HG03280 (cell line): ENCODE data around the gene TMPRSS13.

Source experiments
- ATAC-seq: cut with Tn5 transposase; IDR thresholded peaks from one replicate; pipeline ENCODE4 v1.9.1; 2021; ENCODE audit warnings: mild to moderate bottlenecking, moderate library complexity; ENCODE audit not compliant: unreplicated experiment

TMPRSS13 gene

DNA sequence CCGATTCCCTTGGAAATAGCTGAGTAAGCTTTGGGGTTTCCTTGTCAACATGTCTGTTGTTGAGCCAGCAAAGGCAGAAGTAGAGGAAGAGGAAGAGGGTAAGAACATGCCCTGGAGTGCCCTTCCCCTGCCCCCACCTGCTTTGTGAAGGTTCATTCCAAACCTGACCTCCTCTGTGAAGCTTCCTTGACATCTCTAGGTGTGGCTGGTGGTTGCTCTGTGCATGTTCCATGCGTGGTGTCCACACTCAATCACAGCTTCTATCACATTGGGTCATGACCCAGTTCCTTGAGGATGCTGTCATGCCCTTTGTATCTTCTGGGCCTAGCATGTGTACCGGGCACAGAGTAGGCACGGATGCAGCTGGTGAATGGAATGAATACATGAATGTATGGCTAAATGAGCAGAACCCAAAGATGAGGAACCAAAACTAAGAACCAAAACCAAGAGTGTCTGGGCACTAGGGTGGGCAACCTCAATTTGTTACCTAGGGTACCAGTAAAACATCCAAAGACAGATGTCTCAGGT is 29.0 kb downstream of the TMPRSS13 start:
- ATAC-seq, result no peak

DNA sequence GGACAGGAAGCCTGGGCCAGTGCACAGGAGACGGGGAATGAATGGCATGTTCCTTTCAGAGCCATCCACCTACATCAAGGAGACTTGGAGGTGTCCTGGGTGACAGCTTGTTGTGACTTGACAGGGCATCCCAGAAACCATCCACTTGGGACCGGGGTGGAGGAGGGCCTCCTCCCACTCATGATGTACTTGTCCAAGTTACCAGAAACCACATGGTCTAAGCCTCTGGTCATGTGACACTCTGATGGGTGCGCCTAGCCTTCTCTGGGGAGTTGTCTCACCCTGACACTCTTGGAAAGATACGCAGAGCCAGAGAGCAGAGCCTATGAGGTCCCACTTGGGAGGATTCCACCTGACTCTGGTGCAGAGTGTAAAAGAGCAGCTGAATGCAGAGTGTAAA is 31.1 kb downstream of the TMPRSS13 start:
- no peak for ATAC-seq

DNA sequence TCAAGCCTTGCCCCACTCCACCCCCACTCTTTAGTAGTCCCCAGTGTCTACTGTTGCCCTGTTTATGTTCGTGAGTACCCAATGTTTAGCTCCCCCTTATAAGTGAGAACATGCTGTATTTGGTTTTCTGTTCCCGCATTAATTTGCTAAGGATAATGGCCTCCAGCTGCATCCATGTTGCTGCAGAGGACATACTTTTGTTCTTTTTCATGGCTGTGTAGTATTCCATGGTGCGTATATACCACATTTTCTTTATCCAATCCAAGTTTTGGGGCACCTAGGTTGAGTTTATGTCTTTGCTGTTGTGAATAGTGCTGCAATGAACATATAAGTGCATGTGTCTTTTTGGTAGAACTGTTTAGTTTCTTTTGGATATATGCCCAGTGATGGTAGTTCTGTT is 36.6 kb downstream of the TMPRSS13 start:
- no peak for ATAC-seq

DNA sequence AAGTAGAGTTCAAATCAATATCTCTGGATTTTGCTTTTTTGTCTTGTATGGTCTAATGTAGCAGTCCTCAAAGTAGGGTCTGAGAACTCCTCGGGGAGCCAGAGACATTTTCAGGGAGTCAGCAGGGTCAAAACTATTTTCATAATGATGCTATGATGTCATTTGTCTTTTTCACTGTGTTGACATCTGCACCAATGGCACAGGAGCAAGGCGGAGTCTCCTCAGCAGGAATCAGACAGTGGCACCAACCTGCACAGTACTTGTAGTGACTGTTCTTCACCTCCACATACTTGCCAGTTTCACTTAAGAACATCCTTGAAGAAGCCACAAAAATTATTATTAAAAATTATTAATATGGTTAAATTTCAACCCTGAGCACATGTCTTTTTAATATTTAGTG is 37.8 kb downstream of the TMPRSS13 start:
- no peak for ATAC-seq

DNA sequence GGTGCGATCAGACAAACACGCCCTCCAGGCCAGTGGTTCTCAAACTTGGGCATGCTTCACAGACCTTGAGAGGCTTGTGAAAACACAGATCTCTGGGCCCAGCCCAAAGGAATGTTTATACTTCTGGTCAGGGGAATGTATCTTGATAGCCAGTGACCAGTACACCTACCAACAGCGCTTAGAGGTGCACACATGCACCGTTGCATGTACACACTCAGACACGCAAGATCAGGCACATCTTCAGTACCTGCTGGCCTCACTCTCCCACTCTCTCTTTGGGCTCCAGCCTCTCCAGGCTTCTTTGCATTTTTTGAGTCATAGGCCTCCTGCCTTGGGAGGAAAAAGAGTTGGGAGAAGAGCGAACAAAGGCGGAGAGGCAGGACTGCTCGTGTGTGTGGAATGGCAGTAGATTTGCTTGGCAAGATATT is 41.0 kb downstream of the TMPRSS13 start:
- ATAC-seq, result no peak

DNA sequence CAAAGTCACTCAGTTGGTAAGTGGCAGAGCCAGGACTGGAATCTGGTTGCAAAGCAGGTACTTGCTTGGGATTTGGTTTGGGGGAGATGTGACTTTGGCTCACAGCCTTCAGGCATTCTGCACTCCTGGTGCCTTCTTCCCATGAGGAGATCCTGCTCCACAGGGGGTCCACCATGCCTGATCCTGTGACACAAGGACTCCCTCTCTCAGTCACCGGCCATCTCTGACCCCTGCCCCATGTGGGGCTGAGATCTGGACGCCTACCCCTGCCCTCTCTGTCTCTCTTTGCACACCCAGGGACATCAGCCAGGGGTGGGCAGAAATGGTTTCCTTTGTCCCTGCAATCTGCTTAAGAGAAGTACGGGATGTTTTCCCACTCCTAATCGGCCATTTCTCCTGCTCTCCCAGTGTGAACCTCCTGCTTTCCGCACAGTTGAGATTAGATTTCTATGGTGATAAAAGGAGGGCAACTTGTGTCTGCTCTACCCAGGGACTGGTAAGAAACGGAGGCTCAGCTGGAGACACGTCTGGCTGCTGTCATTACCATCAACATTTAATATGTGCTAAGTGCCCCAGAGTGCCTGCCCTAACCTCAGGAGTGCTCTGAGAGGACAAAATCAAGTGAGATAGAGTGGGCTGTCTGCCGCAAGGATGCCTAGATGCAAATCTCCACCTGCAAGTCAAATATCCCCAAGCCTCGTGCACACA is 41.6 kb downstream of the TMPRSS13 start:
- no peak for ATAC-seq

DNA sequence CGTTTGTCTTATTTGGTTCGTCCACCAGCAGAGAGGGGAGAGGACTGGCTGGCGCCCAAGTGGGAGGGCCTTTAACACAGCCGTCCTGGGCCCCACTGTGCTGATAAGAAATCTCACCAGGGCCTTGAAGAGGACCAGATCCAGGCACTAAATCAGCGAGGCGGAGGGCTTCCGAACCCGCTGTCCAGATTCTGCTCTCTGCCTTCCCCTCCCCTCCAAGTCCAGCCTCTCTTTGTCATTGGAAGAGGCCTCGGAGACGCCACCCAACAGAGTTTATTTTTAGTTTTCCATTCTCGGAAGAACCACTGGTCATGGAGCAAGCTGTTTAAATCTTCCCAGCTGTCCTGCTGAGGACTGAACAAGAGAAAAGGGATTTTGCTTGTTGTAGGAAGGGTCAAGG is 43.4 kb downstream of the TMPRSS13 start:
- ATAC-seq, result no peak

DNA sequence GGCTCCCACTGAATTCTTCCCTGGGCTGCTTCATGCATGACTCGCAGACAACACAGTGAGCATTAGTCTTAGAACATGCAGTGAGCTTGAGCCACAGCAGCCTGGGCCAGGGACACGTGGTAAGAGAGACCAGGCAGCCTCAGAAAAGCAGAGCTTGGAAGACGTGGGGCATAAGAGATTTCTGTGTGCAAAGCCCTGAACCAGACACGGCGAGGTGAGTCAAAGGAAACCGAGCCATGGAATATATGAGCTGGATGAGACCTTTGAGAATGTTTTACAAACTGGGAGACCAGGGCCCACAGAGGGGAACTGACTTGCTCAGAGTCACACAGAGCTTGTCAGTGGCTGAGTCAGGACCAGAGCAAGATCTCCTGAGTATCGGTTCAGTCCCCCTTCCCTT is 44.2 kb downstream of the TMPRSS13 start:
- ATAC-seq, result no peak

DNA sequence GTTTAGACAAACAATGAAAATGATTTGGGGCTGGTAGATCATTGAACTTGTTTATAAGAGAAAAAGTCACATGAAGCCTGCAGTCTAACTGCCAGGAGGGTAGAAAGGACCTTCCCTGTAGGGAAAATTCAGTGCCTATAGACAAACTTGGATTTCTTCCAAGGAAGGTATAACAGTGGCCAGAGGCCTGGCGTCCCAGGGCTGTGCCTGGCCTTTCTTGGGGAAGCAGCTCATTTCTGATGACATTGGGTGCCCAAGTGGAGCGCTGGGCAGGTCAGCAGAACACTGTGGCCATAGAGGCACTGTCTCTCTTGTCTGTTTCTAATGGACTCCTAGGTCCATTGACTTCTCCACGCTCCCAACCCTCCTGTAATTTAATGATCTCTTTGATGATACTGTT is 46.1 kb downstream of the TMPRSS13 start:
- no peak for ATAC-seq

DNA sequence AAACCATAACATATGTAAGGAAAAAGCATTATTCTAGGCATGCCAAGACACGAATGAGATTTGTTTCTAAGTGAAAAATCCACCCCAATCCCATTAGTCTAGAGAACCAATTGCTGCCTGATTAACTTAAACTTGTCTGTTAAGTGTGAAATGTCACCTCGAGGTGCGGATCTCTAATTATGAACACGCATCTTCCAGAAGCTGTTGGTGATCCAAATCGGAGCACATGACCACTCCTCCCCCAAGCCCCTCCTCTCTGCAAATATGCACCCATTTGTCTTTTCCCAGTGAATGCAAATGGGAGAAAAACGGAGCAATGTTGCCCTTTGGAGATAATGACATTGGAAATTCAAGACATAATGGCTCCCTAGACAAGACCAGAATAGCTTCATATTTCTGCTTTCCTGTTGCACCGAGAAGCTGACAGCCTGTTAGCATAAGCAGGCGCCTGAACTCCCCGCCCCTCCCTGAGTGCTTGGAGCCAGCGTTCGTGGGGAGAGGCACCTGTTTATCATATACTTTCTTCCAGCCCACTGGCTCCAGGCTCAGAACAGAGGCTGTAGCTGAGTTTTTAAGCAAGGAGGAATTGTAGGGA is 46.8 kb downstream of the TMPRSS13 start:
- no peak for ATAC-seq

DNA sequence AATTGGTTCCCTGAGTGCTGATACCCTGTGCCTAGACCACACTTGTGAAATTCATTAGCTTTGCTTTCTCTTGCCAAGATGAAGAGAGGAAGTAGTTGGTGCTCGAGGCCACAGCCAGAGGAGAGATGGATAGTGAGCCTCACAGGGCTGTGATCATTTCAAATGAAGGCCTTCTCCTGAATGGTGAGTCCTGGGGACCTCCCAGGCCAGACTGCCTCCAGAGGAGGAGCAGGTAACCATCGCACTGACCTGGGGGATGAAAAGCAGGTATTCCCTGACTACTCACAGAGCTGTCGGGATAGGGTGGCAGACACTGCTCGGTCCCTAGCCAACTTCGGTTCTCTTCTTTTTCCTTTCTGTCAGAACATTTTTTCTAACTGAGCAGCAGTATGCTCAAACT is 48.0 kb downstream of the TMPRSS13 start:
- ATAC-seq, result no peak

DNA sequence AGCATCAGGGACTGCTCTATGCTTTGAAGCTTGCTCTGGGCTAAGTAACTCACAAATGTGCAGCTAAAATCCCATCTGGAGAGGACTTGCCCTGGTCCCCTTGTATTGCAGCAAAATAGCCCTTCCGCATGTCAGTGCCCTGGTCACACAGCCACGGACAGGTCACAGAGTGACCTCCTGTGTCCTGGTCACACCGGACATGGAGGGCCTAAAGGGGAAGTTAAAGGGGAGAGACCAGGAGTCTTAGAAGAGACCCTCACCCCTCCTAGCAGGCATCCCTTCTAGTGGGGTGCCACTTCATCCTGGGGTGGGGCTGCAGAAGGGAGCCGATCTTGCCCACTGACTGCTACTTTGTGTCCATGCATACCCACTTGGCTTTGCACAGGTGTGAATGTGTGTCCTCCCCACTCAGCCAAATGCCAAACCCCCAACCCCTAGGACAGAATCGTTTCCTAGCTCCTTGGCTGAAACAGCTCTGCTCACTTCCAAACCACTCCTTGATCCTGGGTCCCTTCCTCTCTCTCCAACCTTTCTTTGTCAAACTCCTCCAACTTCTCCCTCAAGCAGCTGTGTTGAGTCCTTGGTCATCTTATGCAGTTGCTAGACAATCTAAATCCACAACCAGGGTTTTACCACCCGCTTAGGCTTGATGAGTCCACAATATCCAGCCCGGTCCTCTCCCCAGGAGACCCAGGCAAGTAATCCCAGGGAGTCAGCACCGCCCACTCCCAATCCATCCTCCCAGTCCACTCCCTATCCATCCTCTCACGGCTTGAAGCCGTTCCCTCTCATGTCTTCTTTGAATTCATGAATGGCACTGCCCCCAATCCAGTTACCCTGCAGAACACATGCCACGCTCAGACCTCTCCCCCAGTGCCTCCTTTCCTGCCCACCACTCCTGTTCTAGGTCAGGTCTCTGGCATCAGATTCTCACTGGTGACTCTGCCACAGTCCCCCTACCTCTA is 49.4 kb downstream of the TMPRSS13 start:
- no peak for ATAC-seq

DNA sequence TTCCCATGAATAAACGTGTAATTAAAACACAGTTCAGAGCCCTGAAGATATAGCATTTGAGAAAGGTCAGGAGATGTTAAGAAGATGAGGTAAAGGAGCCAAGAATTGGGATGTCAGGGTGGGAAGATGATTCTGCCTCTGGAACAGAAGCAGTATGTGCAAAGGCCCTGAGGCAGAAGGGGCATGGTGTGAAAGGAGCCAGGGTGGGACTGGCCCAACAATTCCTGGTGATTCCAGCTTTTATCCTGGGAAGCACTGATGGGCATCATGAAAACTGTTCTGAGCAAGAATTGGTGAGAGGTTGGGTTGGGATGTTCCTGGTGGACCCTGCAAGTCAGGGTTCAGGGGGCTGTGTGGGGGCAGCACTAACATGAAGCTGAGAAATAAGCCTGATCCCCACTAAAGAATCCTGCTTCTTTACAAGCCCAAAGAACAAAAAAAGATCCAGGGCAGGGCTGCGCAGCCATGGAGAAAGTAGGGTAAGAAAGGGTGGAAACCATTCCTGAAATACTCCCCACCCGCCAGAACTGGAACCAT is 50.2 kb downstream of the TMPRSS13 start:
- no peak for ATAC-seq

DNA sequence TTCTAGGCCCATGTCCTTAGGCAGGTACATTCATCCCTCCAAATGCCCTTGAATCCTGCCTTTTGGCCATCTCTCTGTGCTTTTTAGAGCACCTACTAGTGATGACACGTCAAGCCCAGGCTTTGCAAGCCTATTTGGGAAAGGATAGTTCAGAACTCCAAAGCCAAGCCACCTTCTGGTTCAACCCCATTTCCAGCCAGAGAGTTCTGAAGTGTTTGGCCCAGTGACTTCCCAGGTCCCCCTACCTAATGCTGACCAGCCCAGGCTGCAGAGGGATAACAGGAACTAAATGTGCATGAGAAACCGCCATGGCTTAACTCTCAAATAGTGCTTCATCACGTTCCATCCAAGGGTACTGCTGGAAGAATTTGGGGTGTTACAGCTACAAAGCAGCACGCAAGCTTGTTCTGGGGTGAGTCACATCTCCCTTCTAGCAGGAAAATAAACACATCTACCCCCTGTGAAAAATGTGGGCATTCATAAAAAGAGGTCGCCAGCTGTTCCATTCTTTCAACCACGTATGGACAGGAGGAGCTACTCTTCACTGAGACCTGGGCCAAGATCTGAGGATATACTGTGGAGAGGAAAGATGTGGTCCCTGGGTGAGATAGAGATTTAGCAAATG is 50.8 kb downstream of the TMPRSS13 start:
- no peak for ATAC-seq

DNA sequence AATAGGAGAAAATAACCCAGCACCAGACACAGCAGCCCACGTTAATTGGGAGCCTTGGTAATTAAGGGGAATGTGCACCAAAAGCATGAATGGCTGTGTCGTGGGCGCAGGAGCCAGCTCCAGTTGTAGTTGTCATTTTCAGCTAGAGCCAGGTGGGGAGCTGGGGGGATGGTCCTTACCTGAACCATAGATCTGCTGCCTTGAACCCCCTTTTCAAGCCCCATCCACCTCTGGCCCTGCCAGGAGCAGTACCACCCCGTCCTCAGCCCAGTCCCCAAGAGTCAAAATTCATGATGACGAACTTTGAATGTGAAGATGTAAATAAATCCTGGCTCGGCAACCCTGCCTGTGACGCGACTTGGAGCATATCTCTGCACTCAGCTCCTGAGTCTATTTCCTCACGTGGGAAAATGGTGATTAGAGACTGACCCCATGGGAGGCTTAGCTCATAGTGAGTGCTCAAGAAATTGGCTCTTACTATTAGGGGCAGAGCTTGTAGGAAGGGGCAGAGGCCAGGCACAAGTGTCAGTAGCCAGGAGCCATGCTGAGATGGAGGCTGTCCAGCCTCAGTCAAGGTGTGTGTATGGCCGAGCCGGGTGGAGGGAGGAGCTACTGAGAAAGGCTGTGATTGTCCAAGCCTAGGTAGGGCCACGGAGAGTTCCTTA is 52.0 kb downstream of the TMPRSS13 start:
- ATAC-seq, result no peak

DNA sequence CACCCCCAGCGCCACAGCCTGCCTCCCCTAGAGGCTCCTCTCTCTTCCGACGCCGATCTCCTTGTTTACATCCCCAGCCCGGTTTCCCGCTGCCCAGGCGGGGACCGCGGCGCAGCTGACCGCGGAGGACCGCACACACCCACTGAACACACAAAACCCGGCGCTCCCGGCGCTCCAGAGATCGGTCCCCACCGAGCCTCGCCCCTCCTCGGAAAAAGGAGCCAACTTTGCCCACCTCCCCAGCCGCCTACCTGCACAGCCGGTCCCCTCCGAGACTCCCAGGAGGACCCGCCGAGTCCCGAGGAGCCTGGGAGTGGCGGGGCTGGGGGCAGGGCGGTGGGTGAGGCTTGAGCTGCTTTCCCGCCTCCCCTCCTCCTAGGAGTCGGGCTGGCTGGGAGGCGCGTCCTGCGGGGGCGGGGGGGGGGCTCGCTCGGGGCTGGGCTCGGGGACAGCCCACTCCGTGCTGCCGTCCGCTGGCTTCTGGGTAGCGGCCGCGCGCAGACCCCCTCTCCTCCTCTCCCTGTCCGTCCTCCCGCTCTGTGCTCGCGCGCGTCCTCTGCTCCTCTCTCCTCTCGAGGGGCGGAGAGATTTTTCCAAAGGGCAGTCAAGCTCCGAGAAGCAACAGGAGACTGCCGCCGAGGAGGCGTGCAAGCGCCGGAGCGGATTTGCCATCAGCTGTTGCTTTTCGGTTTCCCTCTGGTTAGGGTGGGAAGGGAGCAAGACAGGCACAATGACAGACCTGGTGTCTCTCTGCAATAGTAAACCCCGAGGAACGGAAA is 52.7 kb downstream of the TMPRSS13 start, which contains the start of gene FXYD6:
FXYD6 (minus strand) TSS at position 318 of the 779 bp plus-strand sequence. CDS start 33,882 bp downstream, outside the sequence.
- no peak for ATAC-seq

DNA sequence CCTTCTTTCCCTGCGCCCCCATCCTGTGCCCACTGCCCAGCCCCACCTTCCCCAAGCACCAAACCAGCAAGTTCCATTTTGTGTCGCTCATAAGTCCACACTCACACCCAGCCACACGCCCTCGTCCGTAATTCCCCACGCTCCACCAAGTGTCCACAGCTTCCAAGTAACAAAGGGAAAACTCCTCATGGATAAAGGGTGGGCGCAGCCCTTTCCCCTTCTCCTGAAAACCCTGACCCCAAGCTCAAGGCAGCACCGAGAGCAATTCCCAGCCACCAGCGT is 53.2 kb downstream of the TMPRSS13 start:
- ATAC-seq, result no peak

DNA sequence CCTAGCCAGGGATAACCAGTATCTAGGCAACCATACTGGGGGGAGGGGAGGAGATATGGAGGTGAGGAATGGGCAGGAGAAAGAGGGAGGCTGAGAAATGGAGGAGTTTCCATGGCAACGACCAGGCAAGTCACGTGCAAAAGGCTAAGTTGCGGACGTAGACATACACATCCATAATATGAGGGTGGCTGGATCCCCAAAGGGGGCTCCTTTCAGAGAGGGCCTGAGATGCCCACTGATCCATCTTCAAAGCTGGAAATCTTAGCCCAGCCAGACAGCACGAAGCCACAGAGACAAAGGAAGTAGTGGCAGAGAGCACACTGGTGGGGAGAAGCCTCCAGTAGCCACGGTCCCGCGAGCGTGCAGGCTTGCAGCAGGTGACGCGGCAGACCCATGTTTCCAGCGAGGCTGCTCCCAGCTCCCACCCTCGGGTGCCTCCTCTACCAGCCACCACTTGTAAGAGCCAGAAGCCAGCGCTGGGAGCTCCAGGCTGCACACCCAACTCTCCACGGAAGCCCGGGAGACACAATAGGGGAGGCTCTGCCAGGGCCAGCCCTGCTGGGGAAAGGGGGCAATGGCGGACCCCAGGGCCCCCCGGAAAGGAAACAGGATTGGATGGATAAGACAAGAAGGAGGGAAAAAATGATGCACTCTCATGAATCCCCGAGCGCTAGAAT is 53.7 kb downstream of the TMPRSS13 start:
- no peak for ATAC-seq

DNA sequence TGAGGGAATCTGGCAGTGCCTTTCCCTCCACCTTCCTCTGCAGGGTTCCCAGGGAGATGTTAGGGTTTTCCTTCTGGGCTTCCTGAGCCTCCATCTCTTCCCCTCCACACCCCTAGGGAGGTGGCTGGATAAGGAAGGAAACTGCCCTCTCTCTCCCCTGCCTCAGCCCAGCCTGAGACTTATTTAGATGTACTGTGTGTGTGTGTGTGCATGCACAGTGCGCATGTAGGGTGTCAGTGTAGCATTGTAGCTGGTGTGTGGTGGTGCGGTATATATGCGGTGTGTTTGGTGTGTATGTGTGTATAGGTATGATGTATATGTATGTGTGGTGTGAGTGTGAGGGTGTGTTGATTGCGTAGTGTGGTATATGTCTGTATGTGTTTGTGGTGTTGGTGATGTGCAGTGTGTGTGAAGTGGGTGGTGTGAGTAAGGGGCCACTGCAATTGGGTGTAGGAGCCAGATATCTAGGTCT is 54.3 kb downstream of the TMPRSS13 start:
- ATAC-seq, result no peak
